H1 (cell line): ENCODE results near the gene PLCL2. TPM values are rescaled to one million over a fixed set of nuclear protein-coding genes. Genes with fewer than 3 reads are reported as not detected.

Experiments
- CTCF ChIA-PET: fragments of 300-600 bp; sonication (Branson Sonifier 250); formaldehyde crosslinking; loops from one replicate; lab custom pipeline; 2021; ENCODE audit not compliant: partially characterized antibody; lab: Charles Lee
- POLR2A ChIA-PET: fragments of 300-600 bp; sonication (Branson Sonifier 250); formaldehyde crosslinking; loops from one replicate; lab custom pipeline; 2021; ENCODE audit warnings: inconsistent platforms; ENCODE audit not compliant: partially characterized antibody; lab: Charles Lee
- DNase-seq, 2 experiments: peaks; one replicate each; pipeline versions ENCODE4 v3.0.0 to v3.0.0-alpha.2; 2010 to 2022; ENCODE audit warnings: low spot score in 2 of 2, low read depth in 1 of 2, mixed read lengths in 1 of 2
- FAIRE-seq: peaks from 2 replicates; lab custom pipeline; 2011; peaks lifted over from hg19 to GRCh38; lab: Jason Lieb, UNC
- H2AFZ ChIP-seq: 2 replicates; pipeline ENCODE4 v1.8.1; 2012; ENCODE audit warnings: low read length, inconsistent platforms
- H2AK5ac ChIP-seq: 2 replicates; pipeline ENCODE4 v1.6.1; 2013; ENCODE audit warnings: low read depth, low read length
- H2BK120ac ChIP-seq: replicated peaks from 2 replicates; pipeline ENCODE3; 2013; ENCODE audit warnings: low read depth, low read length, inconsistent platforms
- H2BK12ac ChIP-seq: 2 replicates; pipeline ENCODE4 v1.6.1; 2013; ENCODE audit warnings: low read depth, low read length
- H2BK15ac ChIP-seq: 2 replicates; pipeline ENCODE4 v1.6.1; 2013; ENCODE audit warnings: low read length
- H2BK20ac ChIP-seq: 2 replicates; pipeline ENCODE4 v1.6.1; 2013; ENCODE audit warnings: low read length
- H2BK5ac ChIP-seq: 2 replicates; pipeline ENCODE4 v1.6.1; 2013; ENCODE audit warnings: low read depth, low read length
- H3K14ac ChIP-seq: 2 replicates; pipeline ENCODE4 v1.6.1; 2013; ENCODE audit warnings: inconsistent platforms; ENCODE audit not compliant: insufficient read length
- H3K18ac ChIP-seq: 2 replicates; pipeline ENCODE4 v1.6.1; 2013; ENCODE audit warnings: low read length; ENCODE audit errors: extremely low read depth
- H3K23ac ChIP-seq: 2 replicates; pipeline ENCODE4 v1.6.1; 2013; ENCODE audit warnings: inconsistent platforms; ENCODE audit not compliant: insufficient read length
- H3K23me2 ChIP-seq: 2 replicates; pipeline ENCODE4 v1.6.1; 2013; ENCODE audit warnings: low read depth, low read length
- H3K27ac ChIP-seq: 2 replicates; pipeline ENCODE4 v1.6.1; 2011; ENCODE audit warnings: low read depth, low read length, inconsistent platforms
- H3K27me3 ChIP-seq, 4 experiments: replicated peaks in 1 of 4; 1 replicate in 1 of 4; 2 replicates in 3 of 4; pipeline versions ENCODE4 v1.6.1 to v1.8.1; 2011 to 2013; ENCODE audit warnings: low read length in 3 of 4, mild to moderate bottlenecking in 3 of 4, inconsistent platforms in 2 of 4, mixed read lengths in 2 of 4, moderate library complexity in 1 of 4; ENCODE audit not compliant: control insufficient read depth in 3 of 4, insufficient read depth in 3 of 4; ENCODE audit errors: extremely low read depth in 1 of 4
- H3K36me3 ChIP-seq, 4 experiments: 2 replicates each; pipeline versions ENCODE4 v1.6.1 to v1.8.1; 2011 to 2013; ENCODE audit warnings: mild to moderate bottlenecking in 4 of 4, low read length in 3 of 4, moderate library complexity in 2 of 4, control low read depth in 1 of 4, inconsistent platforms in 1 of 4; ENCODE audit not compliant: insufficient read depth in 4 of 4, control insufficient read depth in 2 of 4
- H3K4ac ChIP-seq: replicated peaks from 2 replicates; pipeline ENCODE3; 2013; ENCODE audit warnings: low read length, low read depth, mixed read lengths, inconsistent platforms; ENCODE audit not compliant: insufficient read length
- H3K4me1 ChIP-seq, 4 experiments: replicated peaks in 1 of 4; 1 replicate in 1 of 4; 2 replicates in 3 of 4; pipeline versions ENCODE4 v1.6.1 to v1.8.1; 2011 to 2013; ENCODE audit warnings: low read length in 3 of 4, inconsistent platforms in 2 of 4, mixed read lengths in 1 of 4; ENCODE audit not compliant: insufficient read depth in 4 of 4, control insufficient read depth in 3 of 4
- H3K4me2 ChIP-seq, 2 experiments: 2 replicates each; pipeline versions ENCODE4 v1.6.1 to v1.8.1; 2011 to 2013; ENCODE audit warnings: low read depth in 2 of 2, low read length in 2 of 2, control low read depth in 1 of 2, inconsistent platforms in 1 of 2, mild to moderate bottlenecking in 1 of 2; ENCODE audit not compliant: insufficient read depth in 1 of 2
- H3K4me3 ChIP-seq, 4 experiments: fragments of 200-600, 300-600 bp in 1 of 4; sonication (generic), shearing (Covaris generic), sonication (Bioruptor Twin) in 1 of 4; 2 replicates each; pipeline versions ENCODE4 v1.5.1 to v1.8.1; 2011 to 2016; ENCODE audit warnings: low read length in 4 of 4, low read depth in 3 of 4, control low read depth in 2 of 4, inconsistent platforms in 2 of 4, mild to moderate bottlenecking in 2 of 4, mixed read lengths in 1 of 4, moderate library complexity in 1 of 4; ENCODE audit not compliant: insufficient read depth in 2 of 4; ENCODE audit errors: extremely low read depth in 1 of 4
- H3K56ac ChIP-seq: replicated peaks from 2 replicates; pipeline ENCODE3; 2013; ENCODE audit warnings: low read depth, mild to moderate bottlenecking, mixed read lengths, low read length, inconsistent platforms; ENCODE audit not compliant: insufficient read length
- H3K79me1 ChIP-seq: 2 replicates; pipeline ENCODE4 v1.6.1; 2013; ENCODE audit warnings: low read depth, low read length, control low read depth
- H3K79me2 ChIP-seq, 2 experiments: 2 replicates each; pipeline versions ENCODE4 v1.6.1 to v1.8.1; 2012 to 2013; ENCODE audit warnings: low read length in 2 of 2, mild to moderate bottlenecking in 2 of 2, inconsistent platforms in 1 of 2; ENCODE audit not compliant: insufficient read depth in 2 of 2, control insufficient read depth in 1 of 2
- H3K9ac ChIP-seq, 4 experiments: replicated peaks in 1 of 4; 1 replicate in 1 of 4; 2 replicates in 3 of 4; pipeline versions ENCODE4 v1.6.1 to v1.8.1; 2011 to 2013; ENCODE audit warnings: low read depth in 3 of 4, low read length in 3 of 4, control low read depth in 2 of 4, mild to moderate bottlenecking in 2 of 4, moderate library complexity in 2 of 4, inconsistent platforms in 1 of 4; ENCODE audit errors: extremely low read depth in 1 of 4
- H3K9me3 ChIP-seq, 2 experiments: 2 replicates each; pipeline versions ENCODE4 v1.6.1 to v1.8.1; 2012 to 2013; ENCODE audit warnings: mild to moderate bottlenecking in 2 of 2, moderate library complexity in 2 of 2, control low read depth in 1 of 2, inconsistent platforms in 1 of 2, low read depth in 1 of 2, low read length in 1 of 2, mixed read lengths in 1 of 2; ENCODE audit not compliant: insufficient read depth in 2 of 2
- H4K20me1 ChIP-seq, 2 experiments: replicated peaks in 1 of 2; 2 replicates each; pipeline versions ENCODE3 to v1.8.1; 2011 to 2013; ENCODE audit warnings: inconsistent platforms in 2 of 2, low read length in 2 of 2, mild to moderate bottlenecking in 1 of 2; ENCODE audit not compliant: insufficient read depth in 2 of 2, control insufficient read depth in 1 of 2
- H4K5ac ChIP-seq: 2 replicates; pipeline ENCODE4 v1.6.1; 2013; ENCODE audit warnings: low read length, low read depth, mixed read lengths, inconsistent platforms; ENCODE audit not compliant: insufficient read length
- H4K8ac ChIP-seq: 2 replicates; pipeline ENCODE4 v1.8.0; 2013; ENCODE audit warnings: mild to moderate bottlenecking, moderate library complexity, low read length, inconsistent platforms; ENCODE audit not compliant: insufficient read depth; ENCODE audit errors: extremely low read depth
- H4K91ac ChIP-seq: replicated peaks from 2 replicates; pipeline ENCODE3; 2013; ENCODE audit warnings: low read length, mixed read lengths, inconsistent platforms; ENCODE audit not compliant: insufficient read length
- ATF3 ChIP-seq: IDR thresholded peaks from 2 replicates; pipeline ENCODE4 v1.6.1; 2011; ENCODE audit warnings: low read depth, mild to moderate bottlenecking, low read length; ENCODE audit not compliant: insufficient read depth
- BACH1 ChIP-seq: IDR thresholded peaks from 2 replicates; pipeline ENCODE4 v1.6.1; 2012; ENCODE audit warnings: low read length, improper control_type of control experiment
- PHF8 ChIP-seq: fragments of 200-600 bp; sonication (generic); conservative IDR thresholded peaks from 2 replicates; pipeline ENCODE4 v1.7.1; 2012; ENCODE audit warnings: low read depth, mild to moderate bottlenecking, inconsistent platforms, low read length, moderate library complexity
- WGBS, 2 experiments: shearing (Covaris generic) in 1 of 2; methylation state at CpG; one replicate each; pipeline versions ENCODE4 v1.1.6 to v1.1.7; 2013 to 2015; ENCODE audit warnings: low lambda C conversion rate in 2 of 2, mixed read lengths in 2 of 2, inconsistent platforms in 1 of 2, low coverage in 1 of 2, missing lambda C conversion rate in 1 of 2; ENCODE audit not compliant: insufficient replicate concordance in 2 of 2, insufficient coverage in 1 of 2, insufficient read length in 1 of 2; ENCODE audit errors: extremely low coverage in 1 of 2, missing lambda C conversion rate in 1 of 2; 5-methylcytosine and 5-hydroxymethylcytosine counted together
- polyA plus RNA-seq, 7 experiments: library from polyadenylated mRNA; depleted of rRNA in 3 of 7; stranded (reverse) in 5 of 7; unstranded in 2 of 7; fragments of >200 nt in 5 of 7; fragments of 200-250 nt in 2 of 7; gene quantifications; 1 replicate in 5 of 7; 2 replicates in 1 of 7; 4 replicates in 1 of 7; pipeline versions ENCODE4 v1.2.1 to v1.2.3, GENCODE V29; 2011 to 2013; ENCODE audit warnings: missing spikeins in 2 of 7, mixed read lengths in 2 of 7
- total RNA-seq: library from RNA; stranded (reverse); fragmentation: NEBNext Ultra II Directional; extraction: Animal tissue kit (Norgen Biotek cat#: 25700); gene quantifications from 2 replicates; pipeline ENCODE4 v1.2.1, GENCODE V29; 2021

Gene PLCL2
- total and polyA plus RNA-seq, 2 of the 8 experiments (the other 6 are each of a cell fraction or from before 2014, with no cell fraction given): 3.5 to 6.8 TPM

- H3K4me1 ChIP-seq: no peaks in the 10 kb centered on the region
- no peaks in the 10 kb centered on the region for H4K20me1 ChIP-seq
- no peak overlapping the region for H2BK5ac ChIP-seq
- H3K79me2 ChIP-seq: no peaks in the 10 kb centered on the region
- H2BK120ac ChIP-seq: no peak overlapping the region
- H3K23me2 ChIP-seq: no peaks in the 10 kb centered on the region
- H2BK12ac ChIP-seq: no peak overlapping the region
- no peak overlapping the region for H3K27ac ChIP-seq
- no peaks in the 10 kb centered on the region for H3K36me3 ChIP-seq
- H2BK15ac ChIP-seq: no peak overlapping the region
- no peak overlapping the region for H4K8ac ChIP-seq
- H3K4me3 ChIP-seq: no peak overlapping the region
- WGBS, 2 experiments: 43% methylated on average over 2 of the region's 2 CpGs; no CpG with 5 or more reads in 1 of the 2 experiments
- H3K9me3 ChIP-seq: no peaks in the 10 kb centered on the region
- no peak overlapping the region for H3K4me2 ChIP-seq
- no peak overlapping the region for H2AK5ac ChIP-seq
- no peak overlapping the region for H2AFZ ChIP-seq
- H3K23ac ChIP-seq: no peak overlapping the region
- no peak overlapping the region for H3K14ac ChIP-seq
- POLR2A ChIA-PET: no interaction called here
- no peak for DNase-seq
- no peak overlapping the region for H4K91ac ChIP-seq
- no peak overlapping the region for H4K5ac ChIP-seq
- no peak for FAIRE-seq
- H3K79me1 ChIP-seq: no peaks in the 10 kb centered on the region
- H3K4ac ChIP-seq: no peak overlapping the region
- CTCF ChIA-PET: interaction anchor here (0.6 to 1.4 kb wide), 3 partner anchors 40 to 368 kb away, joined by 3 to 4 read pairs (median 3); no protein-coding TSS in a partner anchor
- no peak overlapping the region for H3K9ac ChIP-seq
- H3K56ac ChIP-seq: no peak overlapping the region
- no peaks in the 10 kb centered on the region for H3K27me3 ChIP-seq
- no peak overlapping the region for H2BK20ac ChIP-seq
- H3K18ac ChIP-seq: no peak overlapping the region
- no peak for TF ChIP-seq PHF8
- TF ChIP-seq BACH1: no peak
- no peak for TF ChIP-seq ATF3
Observed at GRCh38 chr3:16869261-16870005, 15.3 kb upstream of the PLCL2 start.
